HepG2 (cell line): Measurements from ENCODE around the gene UBQLN4. TPM values are rescaled to one million over a fixed set of nuclear protein-coding genes. Genes with fewer than 3 reads are reported as not detected.

Source experiments
- FOXC1 ChIP-seq: sonication (generic); formaldehyde crosslinking; IDR thresholded peaks from 2 replicates; pipeline ENCODE4 v1.8.0; 2022; ENCODE audit warnings: mild to moderate bottlenecking, missing genetic modification reagents, borderline replicate concordance
- NR1H2 ChIP-seq: sonication (generic); formaldehyde crosslinking; IDR thresholded peaks from 2 replicates; pipeline ENCODE4 v1.8.1; 2022; ENCODE audit warnings: low read depth, missing genetic modification reagents, borderline replicate concordance
- SP140L ChIP-seq: sonication (generic); formaldehyde crosslinking; IDR thresholded peaks from 2 replicates; pipeline ENCODE4 v1.4.0; 2020; ENCODE audit warnings: missing genetic modification reagents, borderline replicate concordance
- TGIF2 ChIP-seq: IDR thresholded peaks from 2 replicates; pipeline ENCODE4 v1.6.1; 2016; ENCODE audit warnings: control low read depth, missing compliant biosample characterization
- ZBTB38 ChIP-seq: sonication (generic); formaldehyde crosslinking; IDR thresholded peaks from 2 replicates; pipeline ENCODE4 v1.5.1; 2020; ENCODE audit warnings: mild to moderate bottlenecking, missing genetic modification reagents
- ZNF430 ChIP-seq: sonication (generic); formaldehyde crosslinking; IDR thresholded peaks from 2 replicates; pipeline ENCODE4 v1.9.0; 2021; ENCODE audit warnings: mild to moderate bottlenecking, missing genetic modification reagents
- ZNF777 ChIP-seq: sonication (generic); formaldehyde crosslinking; IDR thresholded peaks from 2 replicates; pipeline ENCODE4 v1.4.0; 2020; ENCODE audit warnings: missing genetic modification reagents
- polyA plus RNA-seq, 8 experiments: library from polyadenylated mRNA; depleted of rRNA in 3 of 8; stranded (reverse) in 7 of 8; unstranded in 1 of 8; fragments of >200 nt; fragmentation: Illumina TruSeq in 4 of 8; extraction: Trizol in 4 of 8; gene quantifications; 2 replicates each; pipeline versions ENCODE4 v1.2.1 to v1.2.3, GENCODE V29; 2011 to 2016; ENCODE audit warnings: low read depth in 4 of 8, missing spikeins in 1 of 8, mixed read lengths in 1 of 8; ENCODE audit not compliant: insufficient read depth in 1 of 8
- total RNA-seq, 5 experiments: library from RNA; depleted of rRNA; stranded (reverse); fragments of >200 nt; fragmentation: Illumina TruSeq; extraction: Trizol; gene quantifications; 2 replicates each; pipeline ENCODE4 v1.2.3, GENCODE V29; 2016; ENCODE audit warnings: low read depth in 1 of 5
- TF ChIP-seq, protein P1 (sequence below): sonication (generic); formaldehyde crosslinking; IDR thresholded peaks from 2 replicates; pipeline ENCODE4 v1.4.0; 2020; ENCODE audit warnings: missing genetic modification reagents, mild to moderate bottlenecking, borderline replicate concordance
- TF ChIP-seq, protein P2 (sequence below): sonication (generic); formaldehyde crosslinking; IDR thresholded peaks from 2 replicates; pipeline ENCODE4 v1.4.0; 2020; ENCODE audit warnings: mild to moderate bottlenecking, missing genetic modification reagents
- TF ChIP-seq, protein P3 (sequence below): sonication (generic); formaldehyde crosslinking; IDR thresholded peaks from 2 replicates; pipeline ENCODE4; 2020; ENCODE audit warnings: missing genetic modification reagents, mild to moderate bottlenecking, borderline replicate concordance
- TF ChIP-seq, protein P4 (sequence below): sonication (generic); formaldehyde crosslinking; IDR thresholded peaks from 2 replicates; pipeline ENCODE4 v1.5.0; 2020; ENCODE audit warnings: mild to moderate bottlenecking, missing genetic modification reagents, borderline replicate concordance
- TF ChIP-seq, protein P5 (sequence below): sonication (generic); formaldehyde crosslinking; IDR thresholded peaks from 2 replicates; pipeline ENCODE4 v1.5.0; 2020; ENCODE audit warnings: missing genetic modification reagents, mild to moderate bottlenecking, borderline replicate concordance

The UBQLN4 gene
- total and polyA plus RNA-seq, 2 of the 13 experiments (the other 11 are each of a cell fraction or from before 2014, with no cell fraction given): 31.5 to 39.8 TPM

DNA sequence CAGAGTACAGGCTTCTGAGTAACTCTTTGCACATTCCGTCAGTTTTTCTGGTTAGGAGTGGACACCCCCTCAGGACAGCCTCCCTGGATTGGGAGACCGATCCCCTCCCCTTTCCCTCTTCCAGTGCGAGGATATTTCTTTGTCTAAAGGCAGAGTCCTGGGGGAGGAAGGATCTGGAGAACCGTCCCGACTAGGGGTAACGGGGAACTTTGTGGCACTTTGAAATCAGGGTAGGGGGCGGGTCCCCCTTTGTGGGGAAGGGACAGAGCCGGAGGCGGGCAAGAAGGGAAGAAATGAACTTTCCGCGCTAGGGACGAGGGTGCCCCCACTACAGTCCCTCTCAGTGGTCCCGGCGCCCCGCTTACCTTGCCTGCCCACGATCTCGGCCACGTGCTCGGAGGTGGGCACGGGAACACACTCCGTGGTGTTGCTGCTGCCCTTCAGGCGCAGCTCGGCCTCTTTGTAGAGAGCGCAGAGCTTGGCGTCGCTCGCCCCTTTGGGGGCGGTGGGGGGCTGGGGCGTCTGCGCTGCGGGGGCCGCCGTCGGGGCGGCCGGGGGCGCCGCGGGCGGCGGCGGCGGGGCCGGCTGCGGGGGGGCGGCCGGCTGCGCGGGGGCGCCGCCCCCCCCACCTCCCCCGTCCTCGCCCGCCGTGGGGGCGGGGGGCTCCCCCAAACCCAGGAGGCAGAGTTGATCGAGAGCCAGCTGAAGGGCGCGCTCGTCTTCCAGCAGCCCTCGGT lies 27.8 kb upstream of the UBQLN4 start (continued):
- TF ChIP-seq, protein P1, sequence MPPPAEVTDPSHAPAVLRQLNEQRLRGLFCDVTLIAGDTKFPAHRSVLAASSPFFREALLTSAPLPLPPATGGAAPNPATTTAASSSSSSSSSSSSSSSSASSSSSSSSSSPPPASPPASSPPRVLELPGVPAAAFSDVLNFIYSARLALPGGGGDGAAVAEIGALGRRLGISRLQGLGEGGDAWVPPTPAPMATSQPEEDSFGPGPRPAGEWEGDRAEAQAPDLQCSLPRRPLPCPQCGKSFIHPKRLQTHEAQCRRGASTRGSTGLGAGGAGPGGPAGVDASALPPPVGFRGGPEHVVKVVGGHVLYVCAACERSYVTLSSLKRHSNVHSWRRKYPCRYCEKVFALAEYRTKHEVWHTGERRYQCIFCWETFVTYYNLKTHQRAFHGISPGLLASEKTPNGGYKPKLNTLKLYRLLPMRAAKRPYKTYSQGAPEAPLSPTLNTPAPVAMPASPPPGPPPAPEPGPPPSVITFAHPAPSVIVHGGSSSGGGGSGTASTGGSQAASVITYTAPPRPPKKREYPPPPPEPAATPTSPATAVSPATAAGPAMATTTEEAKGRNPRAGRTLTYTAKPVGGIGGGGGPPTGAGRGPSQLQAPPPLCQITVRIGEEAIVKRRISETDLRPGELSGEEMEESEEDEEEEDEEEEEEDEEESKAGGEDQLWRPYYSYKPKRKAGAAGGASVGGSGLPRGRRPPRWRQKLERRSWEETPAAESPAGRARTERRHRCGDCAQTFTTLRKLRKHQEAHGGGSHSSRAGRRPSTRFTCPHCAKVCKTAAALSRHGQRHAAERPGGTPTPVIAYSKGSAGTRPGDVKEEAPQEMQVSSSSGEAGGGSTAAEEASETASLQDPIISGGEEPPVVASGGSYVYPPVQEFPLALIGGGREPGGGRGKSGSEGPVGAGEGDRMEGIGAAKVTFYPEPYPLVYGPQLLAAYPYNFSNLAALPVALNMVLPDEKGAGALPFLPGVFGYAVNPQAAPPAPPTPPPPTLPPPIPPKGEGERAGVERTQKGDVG (CRISPR knock-in tag): 0 out of 2 replicates have a peak, but pooled peaks have one; percentile 21
- TF ChIP-seq SP140L (CRISPR knock-in tag): no peak
- 0 out of 2 replicates have a peak, but pooled peaks have one; percentile 23 for TF ChIP-seq ZBTB38
- peak; percentile 69; the same call in 1 of the 2 replicates for TF ChIP-seq ZNF777
- TF ChIP-seq, protein P2, sequence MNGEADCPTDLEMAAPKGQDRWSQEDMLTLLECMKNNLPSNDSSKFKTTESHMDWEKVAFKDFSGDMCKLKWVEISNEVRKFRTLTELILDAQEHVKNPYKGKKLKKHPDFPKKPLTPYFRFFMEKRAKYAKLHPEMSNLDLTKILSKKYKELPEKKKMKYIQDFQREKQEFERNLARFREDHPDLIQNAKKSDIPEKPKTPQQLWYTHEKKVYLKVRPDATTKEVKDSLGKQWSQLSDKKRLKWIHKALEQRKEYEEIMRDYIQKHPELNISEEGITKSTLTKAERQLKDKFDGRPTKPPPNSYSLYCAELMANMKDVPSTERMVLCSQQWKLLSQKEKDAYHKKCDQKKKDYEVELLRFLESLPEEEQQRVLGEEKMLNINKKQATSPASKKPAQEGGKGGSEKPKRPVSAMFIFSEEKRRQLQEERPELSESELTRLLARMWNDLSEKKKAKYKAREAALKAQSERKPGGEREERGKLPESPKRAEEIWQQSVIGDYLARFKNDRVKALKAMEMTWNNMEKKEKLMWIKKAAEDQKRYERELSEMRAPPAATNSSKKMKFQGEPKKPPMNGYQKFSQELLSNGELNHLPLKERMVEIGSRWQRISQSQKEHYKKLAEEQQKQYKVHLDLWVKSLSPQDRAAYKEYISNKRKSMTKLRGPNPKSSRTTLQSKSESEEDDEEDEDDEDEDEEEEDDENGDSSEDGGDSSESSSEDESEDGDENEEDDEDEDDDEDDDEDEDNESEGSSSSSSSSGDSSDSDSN (CRISPR knock-in tag): peak; percentile 50; the same call in 1 of the 2 replicates
- TF ChIP-seq TGIF2: no peak
- 0 out of 2 replicates have a peak, but pooled peaks have one; percentile 29 for TF ChIP-seq NR1H2 (CRISPR knock-in tag)
- TF ChIP-seq, protein P3, sequence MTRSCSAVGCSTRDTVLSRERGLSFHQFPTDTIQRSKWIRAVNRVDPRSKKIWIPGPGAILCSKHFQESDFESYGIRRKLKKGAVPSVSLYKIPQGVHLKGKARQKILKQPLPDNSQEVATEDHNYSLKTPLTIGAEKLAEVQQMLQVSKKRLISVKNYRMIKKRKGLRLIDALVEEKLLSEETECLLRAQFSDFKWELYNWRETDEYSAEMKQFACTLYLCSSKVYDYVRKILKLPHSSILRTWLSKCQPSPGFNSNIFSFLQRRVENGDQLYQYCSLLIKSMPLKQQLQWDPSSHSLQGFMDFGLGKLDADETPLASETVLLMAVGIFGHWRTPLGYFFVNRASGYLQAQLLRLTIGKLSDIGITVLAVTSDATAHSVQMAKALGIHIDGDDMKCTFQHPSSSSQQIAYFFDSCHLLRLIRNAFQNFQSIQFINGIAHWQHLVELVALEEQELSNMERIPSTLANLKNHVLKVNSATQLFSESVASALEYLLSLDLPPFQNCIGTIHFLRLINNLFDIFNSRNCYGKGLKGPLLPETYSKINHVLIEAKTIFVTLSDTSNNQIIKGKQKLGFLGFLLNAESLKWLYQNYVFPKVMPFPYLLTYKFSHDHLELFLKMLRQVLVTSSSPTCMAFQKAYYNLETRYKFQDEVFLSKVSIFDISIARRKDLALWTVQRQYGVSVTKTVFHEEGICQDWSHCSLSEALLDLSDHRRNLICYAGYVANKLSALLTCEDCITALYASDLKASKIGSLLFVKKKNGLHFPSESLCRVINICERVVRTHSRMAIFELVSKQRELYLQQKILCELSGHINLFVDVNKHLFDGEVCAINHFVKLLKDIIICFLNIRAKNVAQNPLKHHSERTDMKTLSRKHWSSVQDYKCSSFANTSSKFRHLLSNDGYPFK (CRISPR knock-in tag): peak; percentile 45; the same call in 1 of the 2 replicates
- TF ChIP-seq, protein P4, sequence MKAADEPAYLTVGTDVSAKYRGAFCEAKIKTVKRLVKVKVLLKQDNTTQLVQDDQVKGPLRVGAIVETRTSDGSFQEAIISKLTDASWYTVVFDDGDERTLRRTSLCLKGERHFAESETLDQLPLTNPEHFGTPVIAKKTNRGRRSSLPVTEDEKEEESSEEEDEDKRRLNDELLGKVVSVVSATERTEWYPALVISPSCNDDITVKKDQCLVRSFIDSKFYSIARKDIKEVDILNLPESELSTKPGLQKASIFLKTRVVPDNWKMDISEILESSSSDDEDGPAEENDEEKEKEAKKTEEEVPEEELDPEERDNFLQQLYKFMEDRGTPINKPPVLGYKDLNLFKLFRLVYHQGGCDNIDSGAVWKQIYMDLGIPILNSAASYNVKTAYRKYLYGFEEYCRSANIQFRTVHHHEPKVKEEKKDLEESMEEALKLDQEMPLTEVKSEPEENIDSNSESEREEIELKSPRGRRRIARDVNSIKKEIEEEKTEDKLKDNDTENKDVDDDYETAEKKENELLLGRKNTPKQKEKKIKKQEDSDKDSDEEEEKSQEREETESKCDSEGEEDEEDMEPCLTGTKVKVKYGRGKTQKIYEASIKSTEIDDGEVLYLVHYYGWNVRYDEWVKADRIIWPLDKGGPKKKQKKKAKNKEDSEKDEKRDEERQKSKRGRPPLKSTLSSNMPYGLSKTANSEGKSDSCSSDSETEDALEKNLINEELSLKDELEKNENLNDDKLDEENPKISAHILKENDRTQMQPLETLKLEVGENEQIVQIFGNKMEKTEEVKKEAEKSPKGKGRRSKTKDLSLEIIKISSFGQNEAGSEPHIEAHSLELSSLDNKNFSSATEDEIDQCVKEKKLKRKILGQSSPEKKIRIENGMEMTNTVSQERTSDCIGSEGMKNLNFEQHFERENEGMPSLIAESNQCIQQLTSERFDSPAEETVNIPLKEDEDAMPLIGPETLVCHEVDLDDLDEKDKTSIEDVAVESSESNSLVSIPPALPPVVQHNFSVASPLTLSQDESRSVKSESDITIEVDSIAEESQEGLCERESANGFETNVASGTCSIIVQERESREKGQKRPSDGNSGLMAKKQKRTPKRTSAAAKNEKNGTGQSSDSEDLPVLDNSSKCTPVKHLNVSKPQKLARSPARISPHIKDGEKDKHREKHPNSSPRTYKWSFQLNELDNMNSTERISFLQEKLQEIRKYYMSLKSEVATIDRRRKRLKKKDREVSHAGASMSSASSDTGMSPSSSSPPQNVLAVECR: peak; percentile 32; the same call in 1 of the 2 replicates
- TF ChIP-seq ZNF430 (CRISPR knock-in tag): peak; percentile 27; the same call in 1 of the 2 replicates
- TF ChIP-seq, protein P5, sequence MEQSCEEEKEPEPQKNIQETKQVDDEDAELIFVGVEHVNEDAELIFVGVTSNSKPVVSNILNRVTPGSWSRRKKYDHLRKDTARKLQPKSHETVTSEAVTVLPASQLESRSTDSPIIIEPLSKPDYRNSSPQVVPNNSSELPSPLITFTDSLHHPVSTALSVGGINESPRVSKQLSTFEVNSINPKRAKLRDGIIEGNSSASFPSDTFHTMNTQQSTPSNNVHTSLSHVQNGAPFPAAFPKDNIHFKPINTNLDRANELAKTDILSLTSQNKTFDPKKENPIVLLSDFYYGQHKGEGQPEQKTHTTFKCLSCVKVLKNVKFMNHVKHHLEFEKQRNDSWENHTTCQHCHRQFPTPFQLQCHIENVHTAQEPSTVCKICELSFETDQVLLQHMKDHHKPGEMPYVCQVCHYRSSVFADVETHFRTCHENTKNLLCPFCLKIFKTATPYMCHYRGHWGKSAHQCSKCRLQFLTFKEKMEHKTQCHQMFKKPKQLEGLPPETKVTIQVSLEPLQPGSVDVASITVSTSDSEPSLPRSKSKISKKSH (CRISPR knock-in tag): 0 out of 2 replicates have a peak, but pooled peaks have one; percentile 42
- TF ChIP-seq FOXC1: 0 out of 2 replicates have a peak, but pooled peaks have one; percentile 47
